22Rv1 (cell line): ENCODE results near the gene SCN7A.

Experiments
- CTCF ChIP-seq: fragments of 450-650 bp; IDR thresholded peaks from 2 replicates; pipeline ENCODE4 v1.5.1; 2017; ENCODE audit warnings: mild to moderate bottlenecking
- ZFX ChIP-seq: fragments of 450-650 bp; IDR thresholded peaks from 2 replicates; pipeline ENCODE4 v1.6.1; 2017; ENCODE audit warnings: antibody characterized with exemption, borderline replicate concordance

- TF ChIP-seq CTCF (peak; percentile 19; the same call in 1 of the 2 replicates), ZFX (no peak)
Measured at GRCh38 chr2:166375736-166376487, 118.1 kb downstream of the SCN7A start, which contains the start of gene SCN9A.
